GM13977 (cell line): ENCODE data around the gene POLR2A.

Source experiments
- DNase-seq: peaks from one replicate; pipeline ENCODE4 v3.0.0; 2012; ENCODE audit warnings: low spot score
- CTCF ChIP-seq: IDR thresholded peaks from 2 replicates; pipeline ENCODE4 v1.5.1; 2012; ENCODE audit warnings: mild to moderate bottlenecking, control low read depth; ENCODE audit not compliant: insufficient read depth; ENCODE audit errors: extremely low read depth, missing control alignments
- in situ Hi-C: fragments of 300-500 bp; cut with MboI; formaldehyde crosslinking; loops from one replicate; pipeline ENCODE4 v1.12.0; 2022; ENCODE audit warnings: low sequenced_read_pairs, low pct_unique_long_range_greater_than_20kb, mixed read lengths, inconsistent platforms; ENCODE audit not compliant: unreplicated experiment

POLR2A gene

DNA sequence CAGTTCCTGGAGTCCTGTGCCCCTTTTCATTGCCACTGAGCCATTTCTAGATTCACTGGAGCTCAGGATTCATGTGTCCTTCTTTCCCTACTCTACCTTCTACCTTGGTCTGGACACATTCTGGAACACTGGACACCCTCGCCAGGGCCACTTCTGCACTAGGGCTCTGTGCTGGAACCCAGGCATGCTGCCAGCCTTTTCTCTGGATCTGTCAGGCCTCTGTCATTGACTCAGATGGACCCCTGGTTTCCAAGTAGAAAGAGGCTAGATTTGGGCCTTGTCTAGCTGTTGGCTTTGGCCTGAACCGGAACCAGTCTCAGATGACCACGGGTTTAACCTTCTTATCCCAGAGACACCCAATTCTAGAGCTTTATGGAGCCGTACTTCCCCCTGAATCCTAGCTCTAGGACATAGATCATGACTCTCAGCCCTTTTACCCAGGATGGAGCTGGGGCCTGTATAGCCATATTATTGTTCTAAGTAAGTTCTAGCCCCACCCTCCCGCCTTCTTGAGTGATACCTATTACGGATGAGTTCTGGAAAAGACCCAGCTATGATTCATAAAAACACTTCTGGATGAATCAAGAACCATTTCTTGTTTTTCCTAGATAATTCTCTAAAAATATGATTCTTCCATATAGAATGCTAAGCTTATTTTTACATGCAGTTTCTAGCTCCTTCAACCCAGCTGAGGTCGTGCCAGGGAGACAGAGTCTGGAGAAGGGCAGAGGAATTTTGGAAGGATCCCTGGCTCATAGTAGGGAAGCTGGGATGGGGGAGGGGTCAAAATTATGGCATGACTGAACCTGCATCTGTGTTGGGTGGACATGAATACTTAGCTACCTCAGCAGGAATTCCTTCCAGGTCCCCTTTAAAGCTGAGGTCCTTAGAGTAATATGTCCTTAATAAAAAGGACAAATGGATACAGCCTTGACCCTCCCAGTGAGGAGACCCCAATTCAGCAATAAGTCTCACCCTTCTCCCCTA, 40.4 kb upstream of the POLR2A start:
- no peak for TF ChIP-seq CTCF
- in situ Hi-C loops = no loop called here
- DNase-seq = no peak

- DNase-seq = peak; percentile 67
- in situ Hi-C loops = no loop called here
These were observed 39.2 kb upstream of the POLR2A start, which contains the start of gene CHRNB1 for GRCh38 chr17:7444682-7445618. Gene CHRNB1 (plus strand): TSS chr17:7445061. CDS start chr17:7445128, 67 bp downstream.

DNA sequence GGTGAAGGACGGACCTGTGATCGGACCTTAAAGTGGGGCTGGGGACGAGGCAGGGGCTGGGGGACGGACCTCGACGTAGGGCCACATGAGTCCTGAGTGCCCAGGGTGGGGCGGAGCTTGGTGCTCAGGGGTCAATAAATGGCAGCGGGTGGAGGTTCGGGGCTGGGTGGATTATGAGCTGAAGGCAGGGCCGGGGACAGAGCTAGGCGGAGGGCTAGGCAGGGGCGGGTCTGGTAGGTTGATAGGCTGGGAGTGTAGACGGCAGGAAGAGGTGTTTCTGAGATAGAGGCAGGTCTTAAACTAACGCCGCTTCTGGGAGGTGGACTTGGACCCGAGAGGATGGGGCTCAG, 38.6 kb upstream of the POLR2A start:
- no peak for TF ChIP-seq CTCF
- in situ Hi-C loops = no loop called here
- peak; percentile 74 for DNase-seq

More at GRCh38 chr17:7444682-7445618, 39.2 kb upstream of the POLR2A start, which contains the start of gene CHRNB1:
- no peak for TF ChIP-seq CTCF

- no peak for TF ChIP-seq CTCF
- in situ Hi-C loops = no loop called here
These were observed 35.7 kb upstream of the POLR2A start for GRCh38 chr17:7448461-7448860.

DNA sequence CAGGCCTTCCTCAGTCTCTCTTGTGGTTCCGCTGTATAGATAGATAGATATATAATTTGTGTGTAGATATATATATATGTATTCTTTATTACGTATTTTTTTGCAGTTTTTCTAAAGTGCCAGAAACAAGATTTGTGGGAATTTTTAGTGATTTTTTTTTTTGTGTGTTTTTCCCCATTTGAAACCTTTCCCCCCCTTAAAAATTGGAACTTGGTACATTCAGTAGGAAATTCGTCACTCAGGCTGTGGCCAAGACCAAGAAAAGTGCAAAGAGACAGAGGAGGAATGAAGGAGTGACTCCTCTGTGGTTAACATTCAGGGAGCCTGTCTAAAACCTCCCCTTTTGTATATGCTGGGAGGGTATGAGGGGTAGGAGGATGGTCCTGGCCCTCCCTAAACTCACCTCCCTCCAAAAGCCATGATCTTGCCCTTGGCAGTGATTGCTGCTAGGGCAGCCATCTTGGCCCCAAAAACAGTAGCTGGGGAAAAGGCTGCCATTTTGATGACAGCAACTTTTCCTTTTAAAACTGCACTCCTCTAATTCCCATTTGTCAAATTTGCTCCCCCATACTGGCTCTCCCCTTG, 24.1 kb upstream of the POLR2A start:
- DNase-seq = no peak
- TF ChIP-seq CTCF = no peak
- in situ Hi-C loops = no loop called here

More at GRCh38 chr17:7448461-7448860, 35.7 kb upstream of the POLR2A start:
- DNase-seq = no peak
